Osteocyte (in vitro differentiated cells): ENCODE results near the gene OTOF. TPM values are rescaled to one million over a fixed set of nuclear protein-coding genes. Genes with fewer than 3 reads are reported as not detected.
"Not testable (repeated sequence)": the region's sequence is repeated elsewhere in the genome, so short reads cannot be mapped to it uniquely, and the experiment has no call there.

ENCODE experiments used
- DNase-seq: peaks from one replicate; pipeline ENCODE4 v3.0.0; 2021; ENCODE audit warnings: mixed read lengths; ENCODE audit not compliant: unreplicated experiment; ENCODE audit errors: extremely low spot score
- H3K27ac Mint-ChIP-seq: one replicate; pipeline ENCODE4 v1.8.0; 2021; ENCODE audit warnings: mild to moderate bottlenecking, mixed read lengths; ENCODE audit not compliant: unreplicated experiment
- H3K27me3 Mint-ChIP-seq: one replicate; pipeline ENCODE4 v1.8.0; 2021; ENCODE audit warnings: mixed read lengths; ENCODE audit not compliant: unreplicated experiment
- H3K36me3 Mint-ChIP-seq: one replicate; pipeline ENCODE4 v1.8.0; 2021; ENCODE audit warnings: mixed read lengths; ENCODE audit not compliant: unreplicated experiment
- H3K4me1 Mint-ChIP-seq: one replicate; pipeline ENCODE4 v1.8.0; 2021; ENCODE audit warnings: mixed read lengths; ENCODE audit not compliant: unreplicated experiment
- H3K4me3 Mint-ChIP-seq: one replicate; pipeline ENCODE4 v1.8.0; 2021; ENCODE audit warnings: mild to moderate bottlenecking, moderate library complexity, mixed read lengths; ENCODE audit not compliant: unreplicated experiment
- H3K9me3 Mint-ChIP-seq: one replicate; pipeline ENCODE4 v1.8.0; 2021; ENCODE audit warnings: mixed read lengths; ENCODE audit not compliant: unreplicated experiment
- CTCF ChIP-seq: fragments of 200-600 bp; sonication (generic); IDR thresholded peaks from 2 replicates; pipeline ENCODE4 v1.5.0; 2021; ENCODE audit warnings: antibody characterized with exemption, mild to moderate bottlenecking, moderate library complexity
- total RNA-seq: library from RNA; stranded (reverse); gene quantifications from 2 replicates; pipeline ENCODE4 v1.2.1, GENCODE V29; 2021

OTOF gene
- total RNA-seq, 1 donor from 2014 or later = not detected

DNA sequence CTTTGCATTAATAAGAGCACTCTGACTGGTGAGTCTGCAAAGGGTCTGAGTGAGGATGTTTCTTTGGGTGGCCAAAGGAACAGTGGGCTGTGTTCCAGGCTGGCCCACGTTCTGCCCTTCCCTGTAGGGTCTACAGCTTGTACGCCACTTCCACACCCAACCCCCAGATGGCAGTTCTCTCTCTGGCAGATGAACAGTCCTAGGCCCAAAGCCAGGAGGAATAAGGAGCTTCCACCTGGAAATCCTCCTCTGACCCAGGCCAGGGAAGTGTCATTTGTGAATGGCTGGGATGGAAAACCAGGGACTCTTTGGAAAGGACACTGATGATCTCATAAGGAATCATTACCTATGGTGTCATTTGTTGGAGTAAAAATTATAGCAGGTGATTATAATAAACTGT, 6.6 kb downstream of the OTOF start:
- no peak for DNase-seq
- Mint-ChIP-seq H3K9me3 (peaks cover 7% of the 10 kb centered on the region), H3K4me3 (no peak overlapping the region), H3K4me1 (no peaks in the 10 kb centered on the region), H3K36me3 (no peaks in the 10 kb centered on the region), H3K27ac (no peak overlapping the region), H3K27me3 (no peaks in the 10 kb centered on the region)
- TF ChIP-seq CTCF = no peak

DNA sequence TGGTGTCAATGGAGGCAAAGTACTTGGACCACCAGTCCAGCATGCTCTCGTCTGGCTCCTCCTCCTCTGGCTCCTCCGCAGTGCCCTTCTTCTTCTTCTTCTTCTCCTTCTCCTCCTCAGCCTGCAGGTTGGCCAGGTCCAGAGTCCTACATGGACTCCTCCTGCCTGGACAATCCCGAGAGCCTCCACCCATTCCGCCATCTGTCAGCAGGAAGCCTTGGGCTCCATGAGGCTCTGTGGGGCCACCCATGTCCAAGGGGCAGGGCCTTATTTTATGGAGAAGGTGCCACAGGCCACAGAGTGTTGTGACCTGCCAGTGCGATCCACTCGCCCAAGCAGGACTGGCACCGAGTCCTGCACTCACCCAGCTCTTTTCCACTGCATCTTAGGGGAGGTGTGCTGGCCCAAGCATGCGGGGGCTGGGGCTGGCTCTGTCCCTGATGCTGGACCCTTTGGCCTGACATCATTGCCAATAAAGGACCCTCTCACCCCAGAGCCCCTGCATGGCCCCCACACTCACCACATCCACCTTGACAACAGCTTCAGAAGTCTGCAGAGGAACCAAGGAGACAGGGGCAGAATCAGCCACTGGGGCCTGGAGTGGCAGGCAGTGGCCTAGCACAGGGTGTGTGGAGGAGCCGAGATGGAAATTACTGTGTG, 7.2 kb downstream of the OTOF start:
- H3K27me3 Mint-ChIP-seq = no peaks in the 10 kb centered on the region

GRCh38 chr2:26469955-26470354, 8.0 kb downstream of the OTOF start:
- Mint-ChIP-seq H3K4me3 (no peak overlapping the region), H3K4me1 (no peaks in the 10 kb centered on the region), H3K27ac (no peak overlapping the region), H3K9me3 (peaks cover 7% of the 10 kb centered on the region), H3K36me3 (no peaks in the 10 kb centered on the region), H3K27me3 (no peaks in the 10 kb centered on the region)
- no peak for DNase-seq
- TF ChIP-seq CTCF = no peak

More for the DNA sequence above, 7.2 kb downstream of the OTOF start:
- no peak for TF ChIP-seq CTCF
- Mint-ChIP-seq H3K9me3 (peaks cover 7% of the 10 kb centered on the region), H3K4me1 (no peaks in the 10 kb centered on the region), H3K36me3 (no peaks in the 10 kb centered on the region), H3K4me3 (no peak overlapping the region), H3K27ac (no peak overlapping the region)
- DNase-seq = no peak

GRCh38 chr2:26469092-26469710, 8.7 kb downstream of the OTOF start:
- Mint-ChIP-seq H3K4me1 (no peaks in the 10 kb centered on the region), H3K36me3 (no peaks in the 10 kb centered on the region), H3K27ac (no peak overlapping the region), H3K9me3 (peaks cover 7% of the 10 kb centered on the region), H3K27me3 (no peaks in the 10 kb centered on the region), H3K4me3 (no peak overlapping the region)
- peak; percentile 59 for TF ChIP-seq CTCF
- DNase-seq = no peak

DNA sequence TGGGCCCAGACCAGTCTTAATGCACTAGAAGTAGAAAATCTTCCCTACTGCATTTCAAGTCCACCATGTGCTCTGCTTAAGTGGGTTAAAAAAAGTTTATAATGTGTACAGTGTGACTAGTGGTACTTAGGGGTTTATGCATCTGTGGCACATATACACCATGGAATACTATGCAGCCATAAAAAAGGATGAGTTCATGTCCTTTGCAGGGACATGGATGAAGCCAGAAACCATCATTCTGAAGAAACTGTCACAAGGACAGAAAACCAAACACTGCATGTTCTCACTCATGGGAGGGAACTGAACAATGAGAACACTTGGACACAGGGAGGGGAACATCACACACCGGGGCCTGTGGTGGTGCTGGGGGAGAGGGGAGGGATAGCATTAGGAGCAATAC, 9.4 kb downstream of the OTOF start:
- H3K27ac Mint-ChIP-seq, H3K27me3 Mint-ChIP-seq, H3K9me3 Mint-ChIP-seq, DNase-seq, H3K4me1 Mint-ChIP-seq, H3K36me3 Mint-ChIP-seq, H3K4me3 Mint-ChIP-seq: not testable (repeated sequence)
